Endothelial cell of umbilical vein (primary cell): Measurements from ENCODE around the gene PCGF3. TPM values are rescaled to one million over a fixed set of nuclear protein-coding genes. Genes with fewer than 3 reads are reported as not detected.

Experiments used
- BruUV-seq: library from RNA; stranded (reverse); fragments of 400-500 nt; replicated peaks from 2 replicates; lab custom pipeline; 2021; lab: Mats Ljungman, UMichigan
- CTCF ChIA-PET: fragments of 300-600, 350-600 bp; sonication (Branson Sonifier 250); formaldehyde crosslinking; loops from one replicate; lab custom pipeline; 2021; ENCODE audit warnings: antibody characterized with exemption, inconsistent platforms; lab: Charles Lee
- POLR2A ChIA-PET: fragments of 300-600, 350-600 bp; sonication (Branson Sonifier 250); formaldehyde crosslinking; loops from one replicate; lab custom pipeline; 2021; ENCODE audit warnings: antibody characterized with exemption, inconsistent platforms; lab: Charles Lee
- DNase-seq: peaks from one replicate; pipeline ENCODE4 v3.0.0-alpha.2; 2011; ENCODE audit warnings: low read depth, low spot score
- FAIRE-seq: peaks from 2 replicates; lab custom pipeline; 2011; peaks lifted over from hg19 to GRCh38; lab: Jason Lieb, UNC
- H2AFZ ChIP-seq: 2 replicates; pipeline ENCODE4 v1.6.0; 2012; ENCODE audit warnings: low read depth, low read length, control low read depth, inconsistent platforms
- H3K27ac ChIP-seq: 2 replicates; pipeline ENCODE4 v1.5.1; 2011; ENCODE audit warnings: low read depth, mild to moderate bottlenecking, control low read depth, low read length, moderate library complexity; ENCODE audit not compliant: insufficient read depth
- H3K27me3 ChIP-seq, 2 experiments: 2 replicates each; pipeline versions ENCODE4 v1.6.0 to v1.6.1; 2011; ENCODE audit warnings: low read length in 2 of 2, mixed read lengths in 1 of 2; ENCODE audit not compliant: control insufficient read depth in 2 of 2, insufficient read depth in 2 of 2
- H3K36me3 ChIP-seq, 2 experiments: 2 replicates in 1 of 2; 3 replicates in 1 of 2; pipeline ENCODE4 v1.5.1; 2011; ENCODE audit warnings: low read length in 2 of 2, mild to moderate bottlenecking in 1 of 2, moderate library complexity in 1 of 2; ENCODE audit not compliant: control insufficient read depth in 2 of 2, insufficient read depth in 2 of 2; ENCODE audit errors: extremely low read depth in 1 of 2
- H3K4me1 ChIP-seq: 3 replicates; pipeline ENCODE4 v1.5.1; 2011; ENCODE audit warnings: mild to moderate bottlenecking, low read length; ENCODE audit not compliant: control insufficient read depth, insufficient read depth; ENCODE audit errors: extremely low read depth
- H3K4me2 ChIP-seq: 2 replicates; pipeline ENCODE4 v1.6.1; 2011; ENCODE audit warnings: low read length, control low read depth, mixed read lengths; ENCODE audit not compliant: insufficient read depth
- H3K4me3 ChIP-seq, 3 experiments: fragments of 200-600 bp in 1 of 3; sonication (generic), shearing (Covaris generic) in 1 of 3; replicated peaks in 1 of 3; 2 replicates each; pipeline ENCODE4 v1.5.1; 2011 to 2016; ENCODE audit warnings: control low read depth in 3 of 3, low read length in 3 of 3, mild to moderate bottlenecking in 2 of 3, inconsistent platforms in 1 of 3, low read depth in 1 of 3, moderate library complexity in 1 of 3; ENCODE audit not compliant: insufficient read depth in 1 of 3
- H3K79me2 ChIP-seq: 2 replicates; pipeline ENCODE4 v1.6.0; 2012; ENCODE audit warnings: low read length, inconsistent platforms; ENCODE audit not compliant: control insufficient read depth, insufficient read depth
- H3K9ac ChIP-seq: replicated peaks from 2 replicates; pipeline ENCODE3; 2011; ENCODE audit warnings: low read length, control low read depth; ENCODE audit not compliant: insufficient read depth; ENCODE audit errors: extremely low read depth
- H3K9me1 ChIP-seq: replicated peaks from 3 replicates; pipeline ENCODE4 v1.6.0; 2011; ENCODE audit warnings: mild to moderate bottlenecking, low read length; ENCODE audit not compliant: control insufficient read depth, insufficient read depth; ENCODE audit errors: extremely low read depth
- H3K9me3 ChIP-seq: replicated peaks from 2 replicates; pipeline ENCODE4 v1.5.1; 2012; ENCODE audit warnings: low read length, inconsistent platforms; ENCODE audit not compliant: control insufficient read depth, insufficient read depth
- H4K20me1 ChIP-seq: replicated peaks from 2 replicates; pipeline ENCODE3; 2011; ENCODE audit warnings: mild to moderate bottlenecking, low read length; ENCODE audit not compliant: control insufficient read depth, insufficient read depth; ENCODE audit errors: extremely low read depth
- CTCF ChIP-seq, 2 donors: IDR thresholded peaks; 1 replicate in 1 of 2; 2 replicates in 1 of 2; pipeline ENCODE4 v1.5.1; 2011; ENCODE audit warnings: low read length in 2 of 2, mild to moderate bottlenecking in 2 of 2, moderate library complexity in 2 of 2, control low read depth in 1 of 2, inconsistent platforms in 1 of 2, low read depth in 1 of 2; ENCODE audit not compliant: insufficient read depth in 1 of 2; ENCODE audit errors: extremely low read depth in 1 of 2
- EZH2 ChIP-seq: IDR thresholded peaks from 2 replicates; pipeline ENCODE4 v1.6.1; 2012; ENCODE audit warnings: borderline replicate concordance, low read depth, mild to moderate bottlenecking, moderate library complexity, low read length, inconsistent platforms; ENCODE audit not compliant: severe bottlenecking
- FOS ChIP-seq: IDR thresholded peaks from 2 replicates; pipeline ENCODE4 v1.6.1; 2011; ENCODE audit warnings: mild to moderate bottlenecking, low read length, moderate library complexity, borderline replicate concordance; ENCODE audit not compliant: insufficient read depth
- GATA2 ChIP-seq: IDR thresholded peaks from 2 replicates; pipeline ENCODE4 v1.7.0; 2011; ENCODE audit warnings: low read depth, mild to moderate bottlenecking, moderate library complexity, mixed read lengths, low read length; ENCODE audit not compliant: insufficient read length, insufficient read depth
- JUN ChIP-seq: IDR thresholded peaks from 2 replicates; pipeline ENCODE4 v1.6.1; 2011; ENCODE audit warnings: borderline replicate concordance, low read depth; ENCODE audit not compliant: insufficient read length, insufficient read depth
- MAX ChIP-seq: IDR thresholded peaks from 2 replicates; pipeline ENCODE4 v1.6.1; 2011; ENCODE audit not compliant: insufficient read depth, insufficient read length
- MYC ChIP-seq: IDR thresholded peaks from one replicate; pipeline ENCODE4 v1.6.1; 2011; ENCODE audit warnings: mild to moderate bottlenecking, low read depth, low read length
- POLR2A ChIP-seq: IDR thresholded peaks from 2 replicates; pipeline ENCODE4 v1.6.1; 2012; ENCODE audit warnings: low read depth, mild to moderate bottlenecking, control low read depth, low read length
- POLR2AphosphoS5 ChIP-seq: IDR thresholded peaks from 2 replicates; pipeline ENCODE4 v1.6.1; 2012; ENCODE audit warnings: low read depth, mild to moderate bottlenecking, control low read depth, low read length, moderate library complexity; ENCODE audit not compliant: insufficient read depth
- dilution Hi-C: fragments of 300-500 bp; cut with MboI; formaldehyde crosslinking; loops from one replicate; pipeline ENCODE4 v1.15.0; 2019; ENCODE audit warnings: low sequenced_read_pairs; ENCODE audit not compliant: extremely low pct_ligation_motif_present
- intact Hi-C: fragments of 100-400 bp; cut with micrococcal nuclease; formaldehyde crosslinking; loops from one replicate; pipeline ENCODE4 v1.10.0; 2022
- polyA plus RNA-seq, 4 experiments: library from polyadenylated mRNA; depleted of rRNA in 3 of 4; stranded (reverse) in 3 of 4; unstranded in 1 of 4; fragments of >200 nt; gene quantifications; 2 replicates each; pipeline versions ENCODE4 v1.2.1 to v1.2.3, GENCODE V29; 2011 to 2012; ENCODE audit warnings: missing spikeins in 1 of 4
- total RNA-seq: library from RNA; stranded (reverse); gene quantifications from 2 replicates; pipeline ENCODE4 v1.2.3, GENCODE V29; 2021

The PCGF3 gene
- total and polyA plus RNA-seq, 2 donors (not counting 3 experiments of a cell fraction or from before 2014, with no cell fraction given) = 70.2 to 91.8 TPM

GRCh38 chr4:700587-701264 is 4.9 kb upstream of the PCGF3 start:
- CTCF ChIA-PET = interaction anchor here (0.9 to 1.8 kb wide), 2 partner anchors 17 to 456 kb away, joined by 3 to 10 read pairs; no protein-coding TSS in a partner anchor

More at GRCh38 chr4:700587-701264, 4.9 kb upstream of the PCGF3 start:
- Histone ChIP-seq H3K36me3 (no peaks in the 10 kb centered on the region), H3K4me3 (no peak overlapping the region), H3K79me2 (no peaks in the 10 kb centered on the region), H4K20me1 (no peaks in the 10 kb centered on the region), H3K9me1 (no peaks in the 10 kb centered on the region), H3K9ac (no peak overlapping the region), H3K4me1 (no peaks in the 10 kb centered on the region), H3K27ac (no peak overlapping the region), H3K9me3 (no peaks in the 10 kb centered on the region), H2AFZ (no peak overlapping the region), H3K27me3 (no peaks in the 10 kb centered on the region), H3K4me2 (no peak overlapping the region)
- POLR2A ChIA-PET = no interaction called here
- DNase-seq (no peak), FAIRE-seq (no peak)
- TF ChIP-seq POLR2A = no peak
- TF ChIP-seq MYC = no peak
- TF ChIP-seq GATA2 = no peak
- no peak for TF ChIP-seq CTCF (IDR thresholded peaks at IDR 0.05; ENCODE audit: extremely low read depth in 1 of 2, insufficient read depth in 1 of 2, low read depth in 1 of 2, low read length in 2 of 2)
- no peak for TF ChIP-seq FOS
- no peak for TF ChIP-seq EZH2
- TF ChIP-seq MAX = no peak
- TF ChIP-seq POLR2AphosphoS5 = no peak
- no peak for TF ChIP-seq JUN
- intact Hi-C loops (no loop called here), dilution Hi-C loops (no loop called here)
- no TSS peak for BruUV-seq
